ENCODE results near the gene THOC5.

DNA sequence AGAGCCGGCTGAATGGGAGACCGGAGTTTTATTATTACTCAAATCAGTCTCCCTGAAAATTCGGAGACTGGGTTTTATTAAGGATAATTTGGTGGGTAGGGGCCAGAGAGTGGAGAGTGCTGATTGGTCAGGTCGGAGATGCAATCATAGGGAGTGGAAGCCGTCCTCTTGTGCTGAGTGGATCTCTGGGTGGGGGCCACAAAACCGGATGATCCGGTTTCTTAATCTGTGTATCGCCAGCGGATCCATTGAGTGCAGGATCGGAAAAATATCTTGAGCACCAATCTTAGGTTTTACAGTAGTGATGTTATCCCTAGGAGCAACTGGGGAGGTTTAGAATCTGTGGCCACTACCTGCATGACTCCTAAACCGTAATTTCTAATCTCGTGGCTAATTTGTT, 28.2 kb upstream of the THOC5 start:
- TF ChIP-seq, protein P1, sequence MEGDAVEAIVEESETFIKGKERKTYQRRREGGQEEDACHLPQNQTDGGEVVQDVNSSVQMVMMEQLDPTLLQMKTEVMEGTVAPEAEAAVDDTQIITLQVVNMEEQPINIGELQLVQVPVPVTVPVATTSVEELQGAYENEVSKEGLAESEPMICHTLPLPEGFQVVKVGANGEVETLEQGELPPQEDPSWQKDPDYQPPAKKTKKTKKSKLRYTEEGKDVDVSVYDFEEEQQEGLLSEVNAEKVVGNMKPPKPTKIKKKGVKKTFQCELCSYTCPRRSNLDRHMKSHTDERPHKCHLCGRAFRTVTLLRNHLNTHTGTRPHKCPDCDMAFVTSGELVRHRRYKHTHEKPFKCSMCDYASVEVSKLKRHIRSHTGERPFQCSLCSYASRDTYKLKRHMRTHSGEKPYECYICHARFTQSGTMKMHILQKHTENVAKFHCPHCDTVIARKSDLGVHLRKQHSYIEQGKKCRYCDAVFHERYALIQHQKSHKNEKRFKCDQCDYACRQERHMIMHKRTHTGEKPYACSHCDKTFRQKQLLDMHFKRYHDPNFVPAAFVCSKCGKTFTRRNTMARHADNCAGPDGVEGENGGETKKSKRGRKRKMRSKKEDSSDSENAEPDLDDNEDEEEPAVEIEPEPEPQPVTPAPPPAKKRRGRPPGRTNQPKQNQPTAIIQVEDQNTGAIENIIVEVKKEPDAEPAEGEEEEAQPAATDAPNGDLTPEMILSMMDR (IDR thresholded peaks at IDR 0.05), result no peak
- no peak for TF ChIP-seq POLR2A (IDR thresholded peaks at IDR 0.05)

All from transverse colon (tissue), 3 donors.